ENCODE results near the gene ZMPSTE24. TPM values are rescaled to one million over a fixed set of nuclear protein-coding genes. Genes with fewer than 3 reads are reported as not detected.

ZMPSTE24 gene
- total and polyA plus RNA-seq, 9 donors: 19.0 to 44.4 (median 29.0) TPM

DNA sequence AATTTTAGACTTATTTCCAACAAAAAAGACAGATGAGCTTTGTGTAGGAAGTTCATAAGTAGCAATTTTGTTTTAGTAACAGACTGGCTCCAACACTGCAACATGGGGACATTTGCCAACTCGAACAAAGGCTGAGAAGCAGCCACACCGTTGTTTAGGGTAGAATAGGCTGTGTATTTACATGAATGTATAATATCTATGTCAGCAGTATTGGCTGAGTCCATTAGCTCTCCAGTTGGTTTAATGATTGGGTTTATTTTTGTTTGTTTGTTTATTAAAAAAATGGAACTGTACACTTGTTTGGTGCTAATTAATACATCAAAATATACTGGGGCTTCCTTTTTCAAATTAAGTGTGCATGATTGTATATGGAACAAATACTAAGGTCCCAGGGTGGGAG, 17.6 kb upstream of the ZMPSTE24 start:
- Histone ChIP-seq H3K4me1 (ENCODE audit: insufficient read depth) (no peaks in the 10 kb centered on the region), H3K36me3 (no peaks in the 10 kb centered on the region), H3K27me3 (no peaks in the 10 kb centered on the region), H3K27ac (no peak overlapping the region), H3K4me3 (no peak overlapping the region), H3K9me3 (no peaks in the 10 kb centered on the region)
- DNase-seq: no peak
- no peak for TF ChIP-seq EP300 (IDR thresholded peaks at IDR 0.05)
- no peak for TF ChIP-seq POLR2A (IDR thresholded peaks at IDR 0.05)
- TF ChIP-seq, protein P1, sequence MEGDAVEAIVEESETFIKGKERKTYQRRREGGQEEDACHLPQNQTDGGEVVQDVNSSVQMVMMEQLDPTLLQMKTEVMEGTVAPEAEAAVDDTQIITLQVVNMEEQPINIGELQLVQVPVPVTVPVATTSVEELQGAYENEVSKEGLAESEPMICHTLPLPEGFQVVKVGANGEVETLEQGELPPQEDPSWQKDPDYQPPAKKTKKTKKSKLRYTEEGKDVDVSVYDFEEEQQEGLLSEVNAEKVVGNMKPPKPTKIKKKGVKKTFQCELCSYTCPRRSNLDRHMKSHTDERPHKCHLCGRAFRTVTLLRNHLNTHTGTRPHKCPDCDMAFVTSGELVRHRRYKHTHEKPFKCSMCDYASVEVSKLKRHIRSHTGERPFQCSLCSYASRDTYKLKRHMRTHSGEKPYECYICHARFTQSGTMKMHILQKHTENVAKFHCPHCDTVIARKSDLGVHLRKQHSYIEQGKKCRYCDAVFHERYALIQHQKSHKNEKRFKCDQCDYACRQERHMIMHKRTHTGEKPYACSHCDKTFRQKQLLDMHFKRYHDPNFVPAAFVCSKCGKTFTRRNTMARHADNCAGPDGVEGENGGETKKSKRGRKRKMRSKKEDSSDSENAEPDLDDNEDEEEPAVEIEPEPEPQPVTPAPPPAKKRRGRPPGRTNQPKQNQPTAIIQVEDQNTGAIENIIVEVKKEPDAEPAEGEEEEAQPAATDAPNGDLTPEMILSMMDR (IDR thresholded peaks at IDR 0.05): no peak
- intact Hi-C loops (cut with DNase I): no loop called here
- WGBS, 3 donors: 82 to 97% (median 88%) methylated on average over 2 of the region's 2 CpGs

DNA sequence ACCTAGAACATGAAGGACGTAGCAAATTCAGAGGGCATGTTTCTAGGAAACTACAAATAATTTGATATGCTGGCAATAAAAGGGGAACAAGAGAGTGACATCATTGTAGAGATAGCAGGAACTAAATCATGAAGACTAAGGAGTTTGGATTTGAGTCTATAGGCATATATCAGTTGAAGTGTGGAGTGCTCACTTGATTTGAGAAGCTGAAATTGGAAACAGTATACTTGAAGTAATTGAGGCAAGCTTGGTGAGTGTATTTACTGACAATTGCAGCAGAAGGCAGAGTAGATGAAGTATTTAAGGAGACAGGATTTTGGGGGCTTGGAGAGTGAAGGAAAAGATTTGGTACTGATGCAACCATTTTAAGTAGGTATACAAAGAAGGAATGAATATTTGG, 16.7 kb upstream of the ZMPSTE24 start:
- TF ChIP-seq, protein P1 (IDR thresholded peaks at IDR 0.05): no peak
- TF ChIP-seq POLR2A (IDR thresholded peaks at IDR 0.05) (no peak), EP300 (IDR thresholded peaks at IDR 0.05) (no peak)
- DNase-seq: no peak
- intact Hi-C loops (cut with DNase I): no loop called here

GRCh38 chr1:40243351-40243750, 14.7 kb upstream of the ZMPSTE24 start:
- DNase-seq: no peak
- TF ChIP-seq POLR2A (IDR thresholded peaks at IDR 0.05) (no peak), EP300 (IDR thresholded peaks at IDR 0.05) (no peak)
- TF ChIP-seq, protein P1 (IDR thresholded peaks at IDR 0.05): no peak
- intact Hi-C loops (cut with DNase I): no loop called here
- H3K4me3 ChIP-seq: no peak overlapping the region
- no peaks in the 10 kb centered on the region for H3K27me3 ChIP-seq
- 50 to 57% (median 53%) methylated on average over 2 of the region's 2 CpGs for WGBS, 3 donors
- H3K4me1 ChIP-seq (ENCODE audit: insufficient read depth): no peaks in the 10 kb centered on the region
- H3K27ac ChIP-seq: no peak overlapping the region
- H3K36me3 ChIP-seq: no peaks in the 10 kb centered on the region
- no peaks in the 10 kb centered on the region for H3K9me3 ChIP-seq

More for the DNA sequence above, 16.7 kb upstream of the ZMPSTE24 start:
- Histone ChIP-seq H3K27ac (no peak overlapping the region), H3K27me3 (no peaks in the 10 kb centered on the region), H3K9me3 (no peaks in the 10 kb centered on the region), H3K4me1 (ENCODE audit: insufficient read depth) (no peaks in the 10 kb centered on the region), H3K4me3 (no peak overlapping the region), H3K36me3 (no peaks in the 10 kb centered on the region)
- WGBS, 3 donors: 86 to 90% (median 89%) methylated on average over 1 of the region's 1 CpG

DNA sequence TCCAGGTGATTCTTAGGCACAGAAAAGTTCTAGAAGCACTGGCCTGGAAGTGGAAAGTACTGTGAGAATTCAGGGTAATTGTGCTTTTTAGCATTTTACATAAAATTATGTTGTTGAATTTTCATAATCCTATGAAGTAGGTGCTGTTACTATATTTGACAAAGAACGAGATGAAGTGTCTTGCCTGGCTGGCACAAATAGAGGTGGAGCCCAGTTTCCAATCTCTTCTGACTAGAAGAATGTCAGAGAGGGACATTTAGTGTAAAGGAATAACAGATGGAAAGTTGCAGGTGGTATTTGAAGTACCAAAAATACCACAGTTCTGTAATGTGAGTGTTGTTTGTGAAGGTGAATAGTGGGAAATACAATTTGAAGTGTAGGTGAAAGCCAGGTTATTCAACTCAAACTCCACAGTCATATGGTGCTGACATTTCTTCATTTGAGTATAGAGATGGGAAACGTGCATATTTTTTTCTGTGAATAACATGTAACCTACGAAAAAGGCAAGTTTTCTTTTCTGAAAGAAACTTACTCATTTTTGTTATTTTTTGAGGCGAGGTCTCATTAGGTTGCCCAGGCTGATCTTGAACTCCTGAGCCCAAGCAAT, 13.8 kb upstream of the ZMPSTE24 start:
- H3K9me3 ChIP-seq: no peaks in the 10 kb centered on the region
- H3K27me3 ChIP-seq: no peaks in the 10 kb centered on the region
- no peak for DNase-seq
- 56 to 67% (median 60%) methylated on average over 4 of the region's 4 CpGs for WGBS, 3 donors
- no peaks in the 10 kb centered on the region for H3K36me3 ChIP-seq
- TF ChIP-seq POLR2A (IDR thresholded peaks at IDR 0.05) (no peak), EP300 (IDR thresholded peaks at IDR 0.05) (no peak)
- TF ChIP-seq, protein P1 (IDR thresholded peaks at IDR 0.05): no peak
- no peak overlapping the region for H3K27ac ChIP-seq
- intact Hi-C loops (cut with DNase I): no loop called here
- no peak overlapping the region for H3K4me3 ChIP-seq
- H3K4me1 ChIP-seq (ENCODE audit: insufficient read depth): no peaks in the 10 kb centered on the region

Measured in ovary (tissue), 9 donors.